ENCODE data around the gene TBC1D1.

DNA sequence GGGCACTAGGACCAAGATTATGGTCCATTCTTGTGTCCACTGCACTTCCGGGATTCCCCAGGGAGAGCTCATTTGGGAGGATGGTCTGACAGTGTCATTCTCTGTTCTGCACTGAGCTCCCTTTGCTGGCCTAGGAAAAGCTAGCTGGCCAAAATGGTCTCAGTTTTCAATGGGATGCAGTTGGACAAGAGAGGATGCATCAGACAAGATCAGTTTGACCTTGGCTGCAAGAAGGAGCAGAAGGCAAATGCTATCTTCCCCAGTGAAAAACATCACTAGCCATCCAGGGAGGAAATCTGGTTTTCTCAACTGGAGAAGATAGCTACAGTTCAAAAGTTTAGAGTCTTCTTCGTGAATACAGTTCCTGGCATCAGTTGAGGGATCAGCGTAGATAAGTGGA lies 290.4 kb downstream of the TBC1D1 start:
- TF ChIP-seq, protein P1, sequence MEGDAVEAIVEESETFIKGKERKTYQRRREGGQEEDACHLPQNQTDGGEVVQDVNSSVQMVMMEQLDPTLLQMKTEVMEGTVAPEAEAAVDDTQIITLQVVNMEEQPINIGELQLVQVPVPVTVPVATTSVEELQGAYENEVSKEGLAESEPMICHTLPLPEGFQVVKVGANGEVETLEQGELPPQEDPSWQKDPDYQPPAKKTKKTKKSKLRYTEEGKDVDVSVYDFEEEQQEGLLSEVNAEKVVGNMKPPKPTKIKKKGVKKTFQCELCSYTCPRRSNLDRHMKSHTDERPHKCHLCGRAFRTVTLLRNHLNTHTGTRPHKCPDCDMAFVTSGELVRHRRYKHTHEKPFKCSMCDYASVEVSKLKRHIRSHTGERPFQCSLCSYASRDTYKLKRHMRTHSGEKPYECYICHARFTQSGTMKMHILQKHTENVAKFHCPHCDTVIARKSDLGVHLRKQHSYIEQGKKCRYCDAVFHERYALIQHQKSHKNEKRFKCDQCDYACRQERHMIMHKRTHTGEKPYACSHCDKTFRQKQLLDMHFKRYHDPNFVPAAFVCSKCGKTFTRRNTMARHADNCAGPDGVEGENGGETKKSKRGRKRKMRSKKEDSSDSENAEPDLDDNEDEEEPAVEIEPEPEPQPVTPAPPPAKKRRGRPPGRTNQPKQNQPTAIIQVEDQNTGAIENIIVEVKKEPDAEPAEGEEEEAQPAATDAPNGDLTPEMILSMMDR (conservative IDR thresholded peaks at IDR 0.05 in 1 of 2, IDR thresholded peaks at IDR 0.05 in 1 of 2; ENCODE audit: low read depth in 1 of 2, low read length in 2 of 2): no peak
- TF ChIP-seq EZH2 (IDR thresholded peaks at IDR 0.05; ENCODE audit: low read length, missing control alignments): no peak
